HUDEP-2 (cell line): Measurements from ENCODE around the gene BLCAP.
"Not testable (repeated sequence)": the region's sequence is repeated elsewhere in the genome, so short reads cannot be mapped to it uniquely, and the experiment has no call there.

ENCODE experiments used
- DNase-seq, 76 experiments: peaks; one replicate each; lab custom pipeline; 2025; ENCODE audit not compliant: unreplicated experiment in 76 of 76; lab: John Stamatoyannopoulos, UW

The BLCAP gene

GRCh38 chr20:37527638-37528445 lies at the start of gene BLCAP:
BLCAP (minus strand) TSS chr20:37527876; CDS start chr20:37519174, 8,702 bp downstream.
- DNase-seq, result peak; percentile 6 to 98 (median 84)

GRCh38 chr20:37577436-37577835 lies 49.8 kb upstream of the BLCAP start:
- not testable (repeated sequence) for DNase-seq

GRCh38 chr20:37576911-37577310 lies 49.2 kb upstream of the BLCAP start:
- DNase-seq, result no peak

DNA sequence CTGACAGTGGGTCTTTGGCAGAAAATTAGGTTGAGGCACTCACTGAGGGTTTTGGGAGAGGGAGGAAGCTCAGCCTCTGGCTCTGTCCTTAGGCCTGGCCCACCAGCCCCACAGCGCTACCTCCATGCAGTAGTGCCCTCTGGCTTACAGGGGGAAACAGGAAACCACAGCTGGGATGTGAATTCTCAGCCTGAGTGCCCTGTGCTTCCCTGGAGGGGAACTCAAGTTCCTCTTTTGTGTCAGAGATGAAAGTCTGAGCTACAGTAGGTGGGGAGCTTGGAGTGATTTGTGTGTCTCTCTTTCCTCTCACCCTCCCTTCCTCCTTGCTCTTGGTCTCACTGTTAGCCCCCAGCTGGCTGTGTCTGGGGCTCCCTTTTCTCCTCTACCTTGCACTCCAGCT lies 48.2 kb upstream of the BLCAP start:
- no peak for DNase-seq

GRCh38 chr20:37574199-37574890 lies 46.7 kb upstream of the BLCAP start:
- DNase-seq, result no peak

GRCh38 chr20:37573626-37574198 lies 46.0 kb upstream of the BLCAP start:
- no peak for DNase-seq

DNA sequence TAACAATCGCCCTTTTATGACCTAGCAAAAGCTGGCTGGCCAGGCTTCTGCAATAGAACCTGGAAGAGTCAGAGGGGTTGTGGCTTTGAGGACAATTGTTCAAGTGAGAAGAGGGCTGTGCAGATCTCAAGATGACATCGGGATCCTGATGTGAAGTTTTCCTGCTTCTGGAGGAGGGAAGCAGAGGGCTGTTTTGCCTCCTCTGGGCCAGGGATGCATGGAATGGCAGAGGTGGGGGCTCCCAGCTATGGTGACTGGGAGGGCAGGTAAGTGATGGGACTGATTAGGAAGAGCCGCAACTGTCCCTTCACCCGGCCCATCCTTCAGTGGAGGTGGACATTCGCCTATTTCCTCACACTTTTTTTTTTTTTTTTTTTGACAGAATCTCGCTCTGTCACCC lies 43.4 kb upstream of the BLCAP start:
- no peak for DNase-seq

DNA sequence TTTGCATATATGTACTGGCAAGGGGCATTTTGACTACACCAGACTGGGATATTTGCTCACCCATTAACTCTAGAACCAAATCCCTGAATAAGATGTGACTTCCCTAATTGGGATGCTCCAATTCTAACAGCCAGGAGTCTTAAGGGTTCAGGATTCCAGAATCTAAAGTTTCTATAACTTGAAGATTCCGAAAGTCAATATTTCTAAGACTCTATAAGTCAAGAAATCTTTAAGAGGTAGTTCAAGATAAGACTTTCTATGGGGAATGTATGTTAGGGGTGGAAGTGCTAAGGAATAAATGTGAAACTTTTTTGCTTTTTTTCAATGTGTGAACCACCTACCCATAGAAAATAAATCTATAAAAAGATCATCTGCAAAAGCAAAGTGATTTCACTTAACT lies 42.7 kb upstream of the BLCAP start:
- no peak for DNase-seq

DNA sequence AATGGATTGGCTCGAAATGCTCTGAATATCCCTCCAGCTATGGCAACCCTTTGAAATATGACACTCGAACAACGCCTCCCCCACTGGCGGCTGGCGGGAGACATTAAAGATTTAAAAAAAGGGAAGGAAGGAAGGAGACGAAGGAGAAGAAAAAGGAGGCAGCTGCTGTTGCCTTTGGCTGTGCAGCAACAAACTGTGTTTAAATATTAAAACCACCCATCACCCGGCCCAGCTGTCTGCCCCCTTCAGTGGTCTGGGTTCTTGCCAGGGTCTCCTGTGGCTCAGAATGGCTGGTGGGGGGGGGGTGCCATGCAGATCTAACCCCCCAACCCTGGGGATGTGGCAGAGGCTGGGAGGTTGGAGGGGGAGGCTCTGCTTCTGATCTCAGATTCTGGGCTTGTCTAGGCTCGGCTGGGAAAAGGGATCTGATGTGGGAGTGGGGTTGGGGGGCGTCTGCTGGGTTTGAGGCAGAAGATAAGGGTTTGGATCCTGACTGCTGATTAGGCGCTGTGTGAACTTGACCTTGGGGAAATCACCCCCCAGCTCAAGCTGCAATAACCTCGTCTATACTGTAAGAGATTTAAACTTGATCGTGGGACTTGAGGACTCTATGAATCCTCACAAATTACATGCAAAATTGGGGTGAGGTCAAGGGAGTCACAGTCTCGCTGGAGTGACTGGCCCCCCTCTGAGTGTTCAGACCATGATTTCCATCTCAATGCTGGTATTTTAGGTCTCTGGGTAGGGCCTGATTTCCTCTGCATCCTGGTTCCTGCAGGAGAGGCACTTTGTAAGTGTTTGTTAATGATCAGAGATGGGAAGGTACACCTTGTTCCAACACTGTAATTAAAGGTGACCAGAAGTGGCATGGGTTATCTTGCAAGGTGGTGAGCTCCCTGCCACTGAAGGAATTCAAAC lies 40.3 kb upstream of the BLCAP start:
- DNase-seq, result no peak

DNA sequence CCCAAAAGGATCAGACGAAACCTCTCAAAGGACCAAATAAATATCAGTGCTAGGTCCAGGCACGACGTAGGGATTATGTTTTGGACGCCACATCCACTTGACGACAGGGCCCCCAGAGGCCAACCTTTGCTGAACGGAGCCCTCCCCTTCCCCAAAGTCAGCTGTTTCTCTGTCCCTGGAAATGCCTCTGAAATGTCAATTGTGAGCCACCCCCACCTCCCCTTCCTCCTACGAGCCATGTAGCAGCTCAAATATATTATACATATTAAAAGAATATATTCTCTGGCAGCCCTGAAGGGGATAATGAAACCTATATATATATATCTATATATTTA lies 39.6 kb upstream of the BLCAP start:
- DNase-seq, result no peak

GRCh38 chr20:37566590-37567330 lies 39.1 kb upstream of the BLCAP start:
- DNase-seq, result no peak

GRCh38 chr20:37565134-37565811 lies 37.6 kb upstream of the BLCAP start:
- no peak for DNase-seq

- DNase-seq, result peak in 12 of 76 experiments; percentile 3 to 29 (median 8)
Observed at GRCh38 chr20:37564388-37565133, 36.9 kb upstream of the BLCAP start.

DNA sequence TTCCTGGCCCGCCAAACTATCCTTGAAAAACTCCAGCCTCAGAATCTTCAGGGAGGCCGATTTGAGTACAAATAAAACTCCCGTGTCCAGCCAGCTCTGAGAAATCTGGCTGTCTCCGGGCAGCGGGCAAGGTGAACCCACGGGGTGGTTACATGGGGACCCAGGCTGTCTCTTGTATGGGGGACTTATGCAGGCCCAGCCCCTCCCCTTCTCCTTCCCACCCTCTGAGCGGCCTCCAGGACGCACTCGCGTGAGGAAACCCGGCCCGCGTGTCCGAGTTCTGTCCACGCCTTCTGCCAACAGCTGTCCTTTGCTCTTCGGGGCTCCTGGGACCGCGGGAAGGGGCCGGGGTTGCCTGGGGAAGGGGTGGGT lies 36.3 kb upstream of the BLCAP start:
- DNase-seq, result no peak

GRCh38 chr20:37562695-37563480 lies 35.2 kb upstream of the BLCAP start:
- no peak for DNase-seq

GRCh38 chr20:37560629-37561028 lies 33.0 kb upstream of the BLCAP start:
- DNase-seq, result no peak

- DNase-seq, result no peak
Observed at GRCh38 chr20:37559312-37560027, 31.8 kb upstream of the BLCAP start.

GRCh38 chr20:37558779-37559178 lies 31.1 kb upstream of the BLCAP start:
- DNase-seq, result no peak
